ENCODE measurements around the gene DNAJB7.
"Not testable (repeated sequence)": the region's sequence is repeated elsewhere in the genome, so short reads cannot be mapped to it uniquely, and the experiment has no call there.

The DNAJB7 gene

DNA sequence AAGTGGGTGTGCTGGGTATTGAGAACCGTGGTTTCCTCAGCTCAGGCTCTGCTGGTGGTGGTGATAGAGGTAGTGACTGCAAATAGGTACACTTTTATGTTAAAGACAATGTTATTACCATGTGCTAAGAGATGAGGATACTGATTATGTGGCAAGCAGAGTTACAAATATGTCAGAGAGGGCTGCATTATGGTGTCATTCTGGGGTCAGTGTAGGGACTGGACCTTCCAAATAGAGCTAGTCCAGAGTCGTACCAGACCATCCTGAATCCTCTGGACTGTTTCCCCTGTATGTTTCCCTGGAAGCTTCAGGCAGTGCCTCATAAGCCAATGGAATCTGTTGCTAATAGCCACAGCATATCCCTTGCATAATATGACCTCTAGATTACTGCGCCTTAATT is at the start of gene DNAJB7:
DNAJB7 (minus strand) TSS at position 101 of the 400 bp plus-strand sequence. CDS start 119 bp downstream, outside the sequence.
- DNase-seq: no peak

DNA sequence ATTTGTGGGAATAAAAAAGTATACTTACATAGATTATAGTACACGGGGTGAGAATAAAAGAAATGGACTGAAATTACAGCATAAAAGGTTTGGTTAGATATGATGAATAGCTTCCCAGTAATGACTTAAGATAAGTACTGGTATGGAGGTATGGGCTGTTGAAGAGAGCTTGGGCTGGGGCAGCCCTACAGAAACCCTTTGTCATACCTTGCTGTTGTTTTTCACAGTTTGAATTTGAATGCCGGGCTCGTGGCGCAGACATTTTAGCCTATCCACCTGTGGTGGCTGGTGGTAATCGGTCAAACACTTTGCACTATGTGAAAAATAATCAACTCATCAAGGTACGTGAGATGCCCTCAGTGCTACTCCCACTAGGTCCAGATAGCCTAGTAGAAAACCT is 47.0 kb upstream of the DNAJB7 start:
- no peak for DNase-seq

DNA sequence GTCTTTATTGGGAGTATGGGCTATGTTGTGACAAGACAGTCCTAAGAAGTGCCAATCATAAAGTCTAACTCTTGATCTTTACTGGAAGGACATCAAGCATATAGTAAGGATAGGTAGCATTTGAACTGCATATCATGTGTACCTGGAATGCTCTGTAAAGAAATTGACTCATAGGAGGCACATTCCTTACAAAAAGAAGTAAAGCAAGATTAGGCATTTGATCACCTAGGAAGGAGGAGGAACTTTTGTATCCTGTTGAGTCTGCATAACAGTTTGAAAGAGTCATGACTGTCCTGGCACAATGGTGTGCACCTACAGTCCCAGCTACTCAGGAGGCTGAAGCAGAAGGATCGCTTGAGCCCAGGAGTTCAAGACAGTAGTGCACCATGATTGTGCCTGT is 42.2 kb upstream of the DNAJB7 start:
- no peak for DNase-seq

DNA sequence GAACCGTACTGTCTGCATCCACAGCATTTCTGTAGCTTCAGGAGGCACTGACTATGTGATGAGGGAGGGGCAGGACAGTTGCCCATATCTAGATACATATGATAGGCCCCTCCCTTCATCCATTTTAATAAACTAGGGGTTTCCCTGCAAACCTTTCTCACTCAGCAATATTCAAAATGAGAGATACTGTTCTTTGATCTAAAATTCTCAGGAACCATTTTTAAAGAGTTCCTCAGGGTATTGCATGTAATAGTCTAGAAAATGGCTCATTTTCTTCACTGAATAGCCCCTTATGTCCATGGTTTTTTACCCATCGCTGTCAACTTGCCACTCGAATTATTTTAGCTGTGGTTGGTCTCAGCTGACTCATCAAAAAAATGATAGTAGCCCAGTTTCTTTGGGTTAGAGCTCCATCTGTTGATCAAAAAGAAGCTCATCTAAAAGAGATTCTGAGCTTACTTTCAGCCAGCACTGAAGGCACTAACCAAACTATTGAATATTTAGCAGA is 37.0 kb upstream of the DNAJB7 start:
- peak; percentile 45 for DNase-seq

DNA sequence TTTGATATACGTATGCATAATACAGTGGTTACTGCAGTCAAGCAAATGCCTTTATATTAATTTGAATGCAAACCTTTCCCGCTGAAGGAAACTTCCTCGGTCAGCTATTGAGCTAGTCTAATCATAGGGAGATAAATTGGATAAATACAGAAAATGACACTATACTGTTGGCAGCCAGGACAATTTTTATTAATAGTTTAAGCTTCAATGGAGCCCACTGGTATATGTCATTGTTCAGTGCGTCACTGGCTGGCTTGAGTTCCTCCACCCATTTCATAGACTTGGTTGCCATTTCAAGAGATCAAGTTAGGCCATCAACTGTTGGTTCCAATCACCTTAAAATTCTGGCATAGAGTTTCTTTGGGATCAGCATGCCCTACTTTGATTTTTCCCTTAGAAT is 32.5 kb upstream of the DNAJB7 start:
- DNase-seq: no peak

DNA sequence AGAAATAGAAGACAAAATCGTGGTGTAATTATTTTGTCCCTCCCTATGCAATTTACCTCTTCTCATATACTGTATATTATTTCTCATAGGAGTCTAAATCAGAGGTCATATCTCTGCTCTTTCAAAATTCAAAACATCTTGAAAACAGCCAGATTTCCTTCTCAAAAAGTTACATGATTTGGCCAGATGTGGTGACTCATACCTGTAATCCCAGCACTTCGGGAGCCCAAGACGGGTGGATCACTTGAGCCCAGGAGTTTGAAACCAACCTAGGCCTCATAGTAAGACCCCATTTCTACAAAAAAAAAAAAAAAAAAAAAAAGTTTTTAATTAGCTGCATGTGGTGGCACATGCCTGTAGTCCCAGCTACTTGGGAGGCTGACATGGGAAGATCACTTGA is 29.0 kb upstream of the DNAJB7 start:
- no peak for DNase-seq

DNA sequence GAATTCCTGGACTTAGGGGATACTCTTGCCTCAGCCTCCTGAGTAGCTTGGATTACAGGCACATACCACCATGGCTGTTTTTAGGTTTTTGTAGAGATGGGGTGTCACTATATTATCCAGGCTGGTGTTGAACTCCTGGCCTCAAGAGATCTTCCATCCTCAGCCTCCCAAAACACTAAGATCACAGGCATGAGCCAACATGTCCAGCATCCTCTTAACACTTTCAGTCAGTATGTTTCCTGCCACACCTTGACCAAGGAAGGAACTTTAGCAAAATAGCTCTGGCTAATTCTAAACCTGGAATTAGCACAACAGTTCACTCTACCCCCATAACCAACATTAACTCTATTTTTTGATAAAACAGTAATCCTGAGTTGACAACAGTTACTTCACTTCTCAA is 27.2 kb upstream of the DNAJB7 start:
- no peak for DNase-seq

DNA sequence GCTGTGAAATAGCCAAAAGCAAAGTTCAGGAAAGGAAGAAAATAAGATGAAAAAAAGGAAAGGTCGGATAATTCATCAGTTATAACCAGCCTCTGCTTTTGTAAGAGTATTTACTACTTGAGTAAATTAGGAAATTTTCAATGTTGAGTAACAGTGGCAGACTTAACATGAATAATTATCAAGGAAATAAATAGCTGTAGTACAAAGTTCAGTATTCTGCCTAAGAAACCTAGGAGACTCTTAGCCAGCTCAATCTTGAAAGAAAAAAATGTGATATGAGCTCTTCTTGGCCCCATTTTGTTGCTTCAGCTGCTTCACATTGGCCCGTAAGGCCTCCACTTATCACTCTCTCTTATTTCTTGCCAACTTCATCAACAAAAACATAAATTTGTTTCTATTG is 17.0 kb upstream of the DNAJB7 start:
- DNase-seq: no peak

DNA sequence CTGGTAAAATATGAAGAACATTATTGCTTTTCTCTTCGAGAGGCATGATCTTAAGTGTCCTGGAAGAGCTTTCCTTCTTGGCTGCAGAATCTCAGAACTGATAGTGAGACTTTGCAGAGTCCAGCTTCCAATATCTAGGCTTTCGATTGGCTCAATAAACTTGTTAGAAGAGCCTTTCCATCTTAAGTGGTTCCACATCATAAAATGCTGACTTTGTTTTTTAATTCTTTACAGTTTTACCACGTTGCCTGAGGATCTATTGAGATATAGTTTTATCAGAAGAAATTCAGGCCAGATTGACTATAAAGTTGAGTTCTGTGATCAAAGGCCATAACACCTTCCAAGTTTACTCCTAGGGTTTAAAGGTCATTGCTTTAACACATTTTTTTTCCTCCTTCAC is 15.6 kb upstream of the DNAJB7 start:
- no peak for DNase-seq

DNA sequence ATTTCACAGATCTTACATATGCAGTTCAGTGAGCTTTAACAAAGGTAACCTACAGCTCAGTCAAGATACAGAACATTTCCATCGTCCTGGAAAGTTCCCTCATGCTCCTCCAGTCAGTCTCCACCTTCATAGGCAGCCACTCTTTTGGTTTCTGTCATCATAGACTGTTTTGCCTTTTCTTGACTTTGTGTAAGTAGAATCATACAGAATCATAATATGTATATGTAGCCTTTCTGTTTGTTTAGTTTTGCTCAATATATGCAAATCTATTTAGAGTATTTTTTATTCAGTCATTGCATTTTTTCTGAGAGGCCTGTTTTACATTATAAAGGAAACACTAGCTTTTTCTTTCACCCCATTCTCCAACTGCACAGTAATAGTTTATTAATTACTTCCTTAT is 15.0 kb upstream of the DNAJB7 start:
- no peak for DNase-seq

DNA sequence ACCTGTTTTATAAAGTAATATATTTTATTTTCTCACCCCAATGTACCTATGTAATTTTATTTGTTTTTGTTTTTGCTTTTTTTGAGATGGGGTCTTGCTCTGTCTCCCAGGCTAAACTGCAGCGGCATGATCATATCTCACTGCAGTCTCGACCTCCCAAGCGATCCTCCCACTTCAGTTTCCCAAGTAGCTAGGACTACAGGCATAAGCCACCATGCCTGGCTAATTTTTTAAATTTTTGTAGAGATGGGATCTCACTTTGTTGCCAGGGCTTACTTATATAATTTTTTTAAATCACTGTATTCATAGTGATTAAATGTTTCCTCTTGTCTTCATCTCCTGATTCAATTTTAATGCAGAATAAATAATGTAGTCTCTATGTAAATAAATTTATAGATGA is 13.2 kb upstream of the DNAJB7 start:
- DNase-seq: no peak

DNA sequence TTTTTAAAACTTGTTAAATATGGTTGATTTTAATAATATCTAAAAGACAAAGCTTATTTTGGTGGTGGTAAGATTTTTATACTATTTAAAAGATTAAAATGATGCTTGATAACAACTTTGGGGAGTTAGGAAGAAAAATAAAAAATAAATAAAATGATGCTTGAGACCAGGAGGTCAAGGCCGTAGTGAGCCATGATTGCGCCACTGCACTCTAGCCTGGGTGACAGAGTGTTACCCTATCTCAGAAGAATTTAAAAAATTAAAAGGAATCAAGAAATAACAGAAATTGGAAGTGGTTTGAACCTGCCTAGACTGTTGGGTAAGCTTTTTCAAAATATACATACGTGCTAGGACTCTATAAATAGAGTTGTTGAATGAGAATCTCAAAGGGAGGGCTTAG is 12.1 kb upstream of the DNAJB7 start:
- DNase-seq: no peak

DNA sequence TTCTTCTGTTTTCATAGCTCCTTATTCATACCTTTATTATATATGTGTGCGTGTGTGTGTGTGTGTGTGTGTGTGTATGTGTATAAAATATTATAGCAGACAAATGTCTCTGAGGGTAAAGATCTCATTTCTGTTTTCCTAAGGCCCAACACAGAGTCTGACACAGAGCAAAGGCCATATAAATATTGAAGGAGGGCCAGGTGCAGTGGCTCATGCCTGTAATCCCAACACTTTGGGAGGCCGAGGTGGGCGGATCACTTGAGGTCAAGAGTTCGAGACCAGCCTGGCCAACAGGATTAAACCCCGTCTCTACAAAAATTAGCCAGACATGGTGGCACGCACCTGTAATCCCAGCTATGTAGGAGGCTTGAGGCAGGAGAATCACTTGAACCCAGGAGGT is 6.5 kb upstream of the DNAJB7 start:
- DNase-seq: not testable (repeated sequence)

DNA sequence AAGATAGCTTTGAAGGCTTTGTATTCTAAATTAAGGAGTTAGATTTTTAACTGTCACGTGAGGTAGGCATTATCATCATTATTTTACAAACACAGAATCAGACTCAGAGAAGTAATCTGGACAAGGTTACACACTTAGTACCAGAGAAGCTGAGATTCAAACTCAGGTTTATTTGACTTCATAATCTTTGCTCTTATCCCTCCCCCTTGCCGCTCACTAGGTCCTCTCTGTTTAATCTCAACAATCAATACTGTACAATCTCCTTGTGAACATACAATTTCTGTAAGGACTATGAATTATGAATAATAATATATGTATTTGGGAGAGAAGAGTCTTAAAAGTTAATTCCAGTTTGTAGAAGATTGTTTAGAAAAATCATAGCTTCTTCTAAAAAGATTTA is 5.2 kb upstream of the DNAJB7 start:
- no peak for DNase-seq

DNA sequence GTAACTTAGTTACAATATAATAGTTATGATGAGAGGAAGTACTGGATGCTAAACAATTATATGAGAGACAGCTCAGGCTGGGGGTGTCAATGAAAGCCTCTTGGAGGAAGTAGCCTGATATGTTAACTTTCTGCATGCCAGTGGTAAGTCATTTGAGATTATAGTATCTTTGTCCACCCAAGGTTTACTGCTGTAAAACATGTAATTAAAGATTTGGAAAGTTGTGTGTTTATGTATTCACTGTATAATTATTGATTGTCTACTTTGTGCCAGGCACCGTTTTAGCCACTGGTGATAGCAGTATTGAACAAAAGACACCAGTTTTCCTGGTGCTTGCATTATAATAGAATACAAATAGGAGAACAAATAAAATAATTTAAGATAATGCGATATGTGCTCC is 624 bp upstream of the DNAJB7 start:
- DNase-seq: no peak

DNA sequence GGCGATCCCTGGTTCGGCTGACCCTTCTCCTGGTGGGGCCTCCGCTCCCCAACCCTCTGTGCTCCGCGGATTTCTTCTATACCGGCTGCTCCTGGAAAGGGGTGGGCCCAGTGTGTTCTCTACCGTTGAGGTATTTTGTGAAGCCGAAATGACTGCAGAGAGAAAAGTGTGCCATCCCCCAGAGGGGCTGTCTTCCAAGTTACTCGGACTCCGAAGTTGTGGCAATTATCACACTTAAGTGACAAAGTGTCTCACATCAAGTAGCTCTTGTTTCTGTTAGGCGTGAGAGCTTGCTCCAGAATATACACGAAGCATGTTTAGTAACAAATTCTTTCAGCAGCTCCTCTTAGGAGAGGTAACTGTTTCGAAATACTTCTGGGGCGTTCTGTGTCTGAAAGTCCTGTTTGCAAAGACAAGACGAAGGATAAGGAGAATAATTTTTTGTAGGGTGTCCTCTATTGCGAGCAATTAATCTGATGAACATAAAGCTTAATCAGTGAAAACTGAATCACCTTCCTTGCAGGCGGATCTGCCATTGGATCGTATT is 4.5 kb downstream of the DNAJB7 start:
- no peak for DNase-seq

DNA sequence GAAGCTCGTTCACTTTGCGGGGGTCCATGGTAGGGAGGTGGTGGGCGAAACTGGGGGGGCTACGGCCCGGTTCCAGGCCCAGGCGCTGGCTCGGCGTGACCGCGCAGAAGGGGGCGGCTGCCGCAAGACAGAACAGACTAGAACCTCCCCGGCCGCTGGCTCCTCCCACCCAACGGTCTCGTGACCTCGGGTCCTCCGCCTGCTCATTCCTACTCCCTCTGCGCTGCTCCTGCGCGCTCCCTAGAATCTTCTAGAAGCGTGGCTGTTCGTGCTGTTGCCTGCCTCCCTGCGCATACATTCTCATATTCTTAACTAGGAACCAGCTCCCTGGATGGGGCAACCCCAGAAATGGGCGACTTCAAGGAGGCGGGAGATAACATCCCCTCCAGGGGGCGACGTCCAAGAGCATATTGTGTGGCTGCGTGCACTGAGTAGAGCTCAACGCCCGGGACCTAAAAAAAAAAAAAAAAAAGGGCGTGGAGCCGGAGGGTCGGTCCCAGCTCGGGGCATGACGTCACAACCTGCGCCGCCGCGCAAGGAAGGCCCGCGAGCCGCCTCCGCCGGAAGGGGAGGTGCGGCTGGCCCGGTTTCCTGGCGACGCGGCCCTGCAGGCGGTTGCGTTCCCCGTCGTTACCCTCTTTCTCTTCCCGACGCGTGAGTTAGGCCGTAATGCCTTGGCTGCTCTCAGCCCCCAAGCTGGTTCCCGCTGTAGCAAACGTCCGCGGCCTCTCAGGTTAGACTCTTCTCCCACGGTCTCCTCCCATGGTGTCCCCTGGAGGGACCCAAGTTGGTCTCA is 5.2 kb downstream of the DNAJB7 start, which contains the start of the genes ST13 and XPNPEP3:
ST13 (minus strand) TSS at position 127 of the 796 bp plus-strand sequence; CDS start at position 28, 99 bp downstream.
XPNPEP3 (plus strand) TSS at position 636 of the 796 bp plus-strand sequence; CDS start at position 670, 34 bp downstream.
- peak; percentile 81 for DNase-seq

DNA sequence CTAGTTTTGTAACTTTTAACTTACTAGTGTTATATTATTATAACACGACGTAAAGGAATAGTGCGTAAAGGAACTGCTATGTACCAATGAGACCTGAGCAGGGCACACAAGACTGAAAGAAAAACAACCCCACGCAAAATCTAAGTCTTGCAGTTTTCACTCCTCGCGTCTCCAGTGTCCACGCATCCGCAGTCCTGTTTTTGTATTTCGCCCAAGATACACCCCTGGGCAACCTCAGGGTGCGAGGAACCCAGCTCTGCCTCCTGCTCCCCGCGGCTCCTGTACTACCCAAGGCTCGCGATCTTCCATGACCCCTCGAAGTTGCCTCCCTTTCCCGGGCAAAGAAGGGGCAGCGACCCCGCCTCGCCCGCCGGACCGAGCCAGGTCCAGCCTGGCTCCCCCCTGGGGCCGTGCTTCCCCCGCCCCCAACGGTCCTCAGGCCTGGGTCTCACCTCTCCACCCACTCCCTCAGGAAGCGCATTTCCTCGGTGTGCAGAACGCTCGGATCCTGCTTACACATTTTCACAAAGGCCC is 5.9 kb downstream of the DNAJB7 start:
- DNase-seq: no peak

DNA sequence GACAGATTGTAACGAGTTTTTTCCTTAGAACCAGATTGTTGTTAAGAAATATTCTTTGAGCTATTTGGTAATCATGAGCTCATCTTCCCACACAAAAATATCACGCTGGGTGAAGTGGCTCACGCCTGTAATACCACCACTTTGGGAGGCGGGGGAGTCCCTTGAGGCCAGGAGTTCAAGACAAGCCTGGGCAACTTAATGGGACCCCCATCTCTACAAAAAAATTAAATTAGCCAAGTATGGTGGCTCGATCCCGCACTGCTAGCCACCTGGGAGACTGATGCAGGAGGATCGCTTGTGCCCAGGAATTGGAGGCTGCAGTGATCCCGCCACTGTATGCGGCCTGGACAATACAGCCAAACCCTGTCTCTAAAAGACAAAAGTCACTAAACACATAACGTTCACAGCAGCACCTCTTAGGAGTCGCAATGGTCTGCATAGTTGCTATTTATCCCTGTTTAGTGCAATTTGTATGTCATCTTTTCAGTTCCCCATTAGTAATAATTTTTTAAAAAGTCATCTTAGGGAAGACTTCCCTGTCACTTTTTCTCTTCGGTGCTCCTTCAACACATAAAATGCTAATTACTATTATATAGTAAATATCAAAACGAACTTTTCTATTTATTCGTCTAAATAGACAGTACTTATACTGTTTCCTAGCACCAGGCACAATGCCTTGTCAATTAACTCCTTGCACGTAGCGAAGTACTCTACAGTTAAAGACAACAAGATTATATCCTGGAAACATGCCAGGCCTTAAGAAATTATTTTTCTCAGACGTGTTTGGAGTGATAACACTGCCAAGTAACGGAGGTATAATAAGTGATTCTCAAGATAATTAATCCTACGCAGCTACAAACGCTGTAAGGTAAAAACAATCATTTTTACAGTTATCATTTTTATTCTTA is 6.6 kb downstream of the DNAJB7 start:
- no peak for DNase-seq

DNA sequence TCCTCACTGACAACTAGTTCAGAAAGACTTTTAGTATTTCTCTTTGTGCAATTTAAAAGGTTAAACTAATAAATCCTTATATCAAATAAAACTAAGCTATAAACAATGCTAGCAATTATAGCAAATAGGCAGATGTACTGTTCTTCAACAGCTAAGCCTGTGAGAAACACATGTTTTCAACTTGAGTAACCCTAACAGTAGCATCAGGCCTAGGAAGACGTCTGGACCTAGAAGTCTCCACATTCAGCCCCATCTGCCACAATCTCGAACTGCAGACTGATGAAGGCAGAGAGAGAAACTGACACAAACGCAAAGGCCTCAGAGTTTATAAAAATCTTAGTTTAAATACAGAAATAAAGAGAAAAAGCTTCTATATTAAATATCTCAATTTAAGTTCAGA is 8.0 kb downstream of the DNAJB7 start:
- peak; percentile 1 for DNase-seq

DNA sequence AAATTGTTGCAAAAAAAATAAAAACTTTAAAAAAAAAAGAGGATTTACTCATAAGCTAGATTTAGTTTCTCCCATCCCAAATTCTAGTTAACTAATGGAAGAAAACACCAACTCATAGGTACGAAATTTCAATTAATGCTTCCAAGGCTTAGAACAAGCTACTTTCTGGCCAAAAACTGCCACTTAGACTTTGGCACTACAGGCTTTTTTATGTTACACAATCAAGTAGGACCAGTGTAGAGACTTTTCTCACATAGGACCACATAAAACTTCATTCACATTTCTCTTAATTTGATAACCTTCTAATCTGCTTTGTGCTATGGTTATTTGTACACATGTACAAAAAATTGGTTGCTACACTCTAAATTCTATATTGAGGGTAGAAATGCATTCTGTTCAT is 8.6 kb downstream of the DNAJB7 start:
- DNase-seq: no peak

DNA sequence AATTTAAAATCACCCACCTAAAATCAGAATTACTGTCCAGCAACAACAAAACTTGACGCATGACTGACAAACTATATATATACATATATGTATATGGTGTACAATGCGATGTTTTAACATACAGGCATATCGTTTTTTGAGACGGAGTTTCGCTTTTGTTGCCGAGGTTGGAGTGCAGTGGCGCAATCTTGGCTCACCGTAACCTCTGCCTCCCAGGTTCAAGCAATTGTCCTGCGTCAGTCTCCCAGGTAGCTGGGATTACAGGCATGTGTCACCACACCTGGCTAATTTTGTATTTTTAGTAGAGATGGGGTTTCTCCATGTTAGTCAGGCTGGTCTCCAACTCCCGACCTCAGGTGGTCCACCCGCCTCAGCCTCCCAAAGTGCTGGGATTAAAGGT is 16.1 kb downstream of the DNAJB7 start:
- DNase-seq: not testable (repeated sequence)

DNA sequence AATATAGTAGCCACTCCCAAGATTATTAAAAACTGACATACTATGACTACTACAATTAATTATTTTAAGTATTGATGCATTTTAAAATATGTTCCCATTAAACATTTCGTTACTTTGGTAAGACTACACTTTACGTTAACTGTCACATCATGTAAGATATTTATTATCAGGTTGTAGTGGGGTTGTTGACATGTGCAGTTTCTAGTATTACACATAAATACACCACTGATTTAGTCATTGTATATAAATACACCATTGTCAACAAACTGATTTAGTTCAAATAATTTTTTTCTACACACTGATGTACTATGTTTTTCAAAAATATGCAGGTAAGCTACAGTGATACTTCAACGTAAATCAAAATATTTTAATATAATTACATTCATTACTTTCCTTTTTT is 17.0 kb downstream of the DNAJB7 start:
- no peak for DNase-seq

All from NCI-H524 treated with DMSO at 0.1 percent for 48 hours (cell line).